ENCODE measurements around the gene FREM1.

DNA sequence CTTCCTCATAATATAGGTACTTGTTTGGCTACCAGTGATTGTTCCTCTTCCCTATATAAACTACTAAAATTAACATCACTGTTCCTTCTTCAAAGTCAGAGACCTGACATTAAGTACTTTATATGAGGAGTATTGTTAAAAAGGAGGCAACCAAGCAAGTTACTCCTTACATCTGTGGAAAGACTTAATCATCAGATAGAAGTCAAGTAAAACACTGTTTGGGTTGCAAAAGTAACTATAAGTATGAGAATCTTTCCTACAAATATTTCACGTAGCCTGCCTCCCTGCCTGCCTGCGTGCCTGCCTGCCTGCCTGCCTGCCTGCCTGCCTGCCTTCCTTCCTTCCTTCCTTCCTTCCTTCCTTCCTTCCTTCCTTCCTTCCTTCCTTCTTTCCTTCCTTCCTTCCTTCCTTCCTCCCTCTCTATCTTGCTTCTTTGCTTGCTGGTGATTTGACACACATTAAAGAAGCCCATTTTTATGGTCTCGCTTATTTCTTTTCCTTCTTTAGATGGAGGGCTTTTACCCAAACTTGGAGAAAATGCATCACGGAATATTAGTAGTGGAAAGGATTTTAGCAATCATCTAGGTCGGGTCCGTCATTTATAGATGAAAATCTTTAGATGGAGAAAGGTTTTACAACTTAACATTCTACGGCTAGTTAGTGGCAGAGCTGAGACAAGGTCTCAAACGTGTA lies 190.9 kb downstream of the FREM1 start:
- TF ChIP-seq, protein P1, sequence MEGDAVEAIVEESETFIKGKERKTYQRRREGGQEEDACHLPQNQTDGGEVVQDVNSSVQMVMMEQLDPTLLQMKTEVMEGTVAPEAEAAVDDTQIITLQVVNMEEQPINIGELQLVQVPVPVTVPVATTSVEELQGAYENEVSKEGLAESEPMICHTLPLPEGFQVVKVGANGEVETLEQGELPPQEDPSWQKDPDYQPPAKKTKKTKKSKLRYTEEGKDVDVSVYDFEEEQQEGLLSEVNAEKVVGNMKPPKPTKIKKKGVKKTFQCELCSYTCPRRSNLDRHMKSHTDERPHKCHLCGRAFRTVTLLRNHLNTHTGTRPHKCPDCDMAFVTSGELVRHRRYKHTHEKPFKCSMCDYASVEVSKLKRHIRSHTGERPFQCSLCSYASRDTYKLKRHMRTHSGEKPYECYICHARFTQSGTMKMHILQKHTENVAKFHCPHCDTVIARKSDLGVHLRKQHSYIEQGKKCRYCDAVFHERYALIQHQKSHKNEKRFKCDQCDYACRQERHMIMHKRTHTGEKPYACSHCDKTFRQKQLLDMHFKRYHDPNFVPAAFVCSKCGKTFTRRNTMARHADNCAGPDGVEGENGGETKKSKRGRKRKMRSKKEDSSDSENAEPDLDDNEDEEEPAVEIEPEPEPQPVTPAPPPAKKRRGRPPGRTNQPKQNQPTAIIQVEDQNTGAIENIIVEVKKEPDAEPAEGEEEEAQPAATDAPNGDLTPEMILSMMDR (conservative IDR thresholded peaks at IDR 0.05; ENCODE audit: low read depth, low read length) = no peak
- TF ChIP-seq POLR2A (IDR thresholded peaks at IDR 0.05; ENCODE audit: low read depth, low read length) (no peak), CHD1 (IDR thresholded peaks at IDR 0.05; ENCODE audit: low read depth, low read length) (no peak), RFX5 (IDR thresholded peaks at IDR 0.05; ENCODE audit: low read depth, low read length) (no peak), FOS (IDR thresholded peaks at IDR 0.05; ENCODE audit: low read depth, low read length) (no peak), BHLHE40 (IDR thresholded peaks at IDR 0.05; ENCODE audit: low read depth, low read length) (no peak), CEBPB (IDR thresholded peaks at IDR 0.05; ENCODE audit: low read depth, low read length) (no peak), MAFK (IDR thresholded peaks at IDR 0.05; ENCODE audit: low read depth, low read length) (no peak)

Data from IMR-90 (cell line).